HL-60/S4 (cell line): ENCODE measurements around the gene ZNF654.
"Not testable (repeated sequence)": the region's sequence is repeated elsewhere in the genome, so short reads cannot be mapped to it uniquely, and the experiment has no call there.

Source experiments
- in situ Hi-C: fragments of 300-500 bp; cut with MboI; formaldehyde crosslinking; loops from 2 replicates; pipeline ENCODE4 v1.14.3; 2022; ENCODE audit warnings: low sequenced_read_pairs

The ZNF654 gene

DNA sequence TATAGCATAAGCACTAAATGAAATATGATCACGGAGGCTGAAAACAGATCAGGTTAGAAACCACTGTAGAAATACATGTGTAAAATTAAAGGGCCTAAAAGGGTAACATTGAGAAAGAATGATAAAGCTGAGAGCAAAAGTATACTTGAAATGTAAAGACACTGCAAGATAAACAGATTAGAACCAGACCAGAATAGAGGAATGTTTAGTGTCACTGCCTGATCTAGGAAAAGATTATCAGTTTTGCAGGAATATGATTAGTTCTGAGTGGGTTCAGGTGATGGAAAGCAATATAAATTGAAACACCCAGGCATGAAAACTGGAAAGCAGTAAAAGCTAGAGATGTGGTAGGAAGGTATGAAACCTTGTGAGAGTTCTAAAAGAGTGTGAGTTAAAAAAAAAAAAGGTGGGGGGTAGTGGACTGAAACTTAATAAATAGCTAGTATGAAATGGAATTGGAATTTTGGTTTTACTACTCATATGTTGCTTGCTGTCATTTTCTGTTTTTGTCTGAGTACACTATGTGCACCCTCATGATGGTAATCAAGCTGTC is 74.7 kb downstream of the ZNF654 start:
- in situ Hi-C loops: no loop called here

DNA sequence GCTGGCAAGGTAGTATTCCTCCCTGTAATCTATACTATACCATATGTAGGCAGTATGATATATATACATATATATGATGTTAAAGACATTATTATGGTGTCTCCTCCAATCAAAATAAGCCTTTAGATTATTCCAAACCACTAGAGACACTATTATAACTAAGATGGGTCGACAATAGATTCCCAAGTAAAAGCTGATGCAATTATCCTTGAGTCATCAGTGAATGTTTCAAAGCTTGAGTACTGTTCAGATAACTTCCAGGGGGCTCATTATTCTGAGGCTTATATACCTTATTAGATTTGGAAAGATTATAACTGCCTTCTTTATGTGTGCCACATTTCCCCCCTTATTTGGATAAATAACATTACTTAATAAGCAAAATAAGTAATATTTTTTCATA is 78.8 kb downstream of the ZNF654 start:
- in situ Hi-C loops: no loop called here

DNA sequence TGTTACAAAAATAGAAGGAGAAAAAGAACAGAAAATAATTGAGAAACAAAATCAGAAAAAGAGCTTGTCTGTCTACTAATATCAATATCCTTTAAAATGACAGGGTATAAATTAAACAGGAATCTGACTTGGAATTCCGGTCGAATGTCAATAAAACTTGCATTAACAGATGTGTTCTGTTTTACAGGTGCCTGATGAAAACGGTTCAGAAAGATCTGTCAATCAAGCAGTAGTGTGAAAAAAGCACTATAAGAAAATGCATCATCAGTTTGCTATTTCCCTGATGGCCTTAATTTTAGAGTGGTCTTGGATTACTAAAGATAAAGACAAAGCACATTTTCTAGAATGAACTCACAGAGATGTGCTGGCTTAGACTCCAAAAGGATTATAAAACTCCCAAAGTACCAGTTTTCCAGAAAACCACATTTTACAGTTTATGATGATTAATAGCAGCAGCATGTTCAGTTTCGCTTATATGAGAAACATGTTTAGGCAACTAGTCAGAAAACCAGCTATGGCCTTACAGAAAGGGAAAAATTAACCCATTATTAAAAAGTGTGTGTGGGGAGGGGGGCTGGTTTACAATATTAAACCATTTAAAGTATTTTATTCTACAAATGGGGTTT is 82.5 kb downstream of the ZNF654 start:
- in situ Hi-C loops: no loop called here

DNA sequence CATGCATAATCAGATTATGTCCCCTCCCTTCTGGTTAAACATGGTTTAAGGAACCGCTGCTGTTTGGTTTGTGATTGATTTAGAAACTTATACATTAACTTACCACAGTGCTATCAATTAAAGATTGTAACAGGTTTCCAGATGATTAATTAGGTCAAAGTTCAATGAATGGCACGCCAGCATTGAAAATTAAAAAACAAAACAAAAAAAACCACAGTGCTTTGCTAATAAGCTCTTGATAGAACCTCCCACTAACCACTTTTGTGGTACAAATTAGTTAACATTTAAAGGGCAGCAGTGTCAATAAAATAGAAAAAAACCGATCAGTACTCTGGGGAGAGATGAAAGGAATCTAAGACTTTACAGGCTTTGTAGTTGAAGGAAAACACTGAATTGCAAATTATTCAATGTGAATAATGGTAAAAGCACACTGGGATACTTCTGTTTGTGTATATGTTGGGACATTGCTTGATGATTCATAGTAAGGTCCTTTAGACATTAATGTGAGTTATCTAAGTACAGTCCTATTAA is 83.1 kb downstream of the ZNF654 start:
- in situ Hi-C loops: no loop called here

DNA sequence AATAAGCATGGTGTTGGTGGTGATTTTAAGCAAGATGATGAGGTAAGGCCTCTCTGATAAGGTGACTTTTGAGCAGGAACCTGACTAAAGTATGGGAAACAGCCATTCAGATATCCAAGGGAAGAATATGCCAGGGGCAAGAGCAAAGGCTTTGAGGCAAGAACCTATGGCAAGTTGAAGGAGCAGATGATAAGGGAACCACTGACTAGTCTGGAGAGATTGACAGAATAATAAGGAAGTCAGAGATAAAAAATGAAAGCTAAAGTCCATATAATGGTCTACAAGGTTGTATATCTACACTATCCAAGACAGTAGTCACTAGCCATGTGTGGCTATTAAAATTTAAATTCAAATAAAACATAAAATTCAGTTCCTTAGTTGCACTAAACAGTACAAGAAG is 88.2 kb downstream of the ZNF654 start:
- in situ Hi-C loops: no loop called here

DNA sequence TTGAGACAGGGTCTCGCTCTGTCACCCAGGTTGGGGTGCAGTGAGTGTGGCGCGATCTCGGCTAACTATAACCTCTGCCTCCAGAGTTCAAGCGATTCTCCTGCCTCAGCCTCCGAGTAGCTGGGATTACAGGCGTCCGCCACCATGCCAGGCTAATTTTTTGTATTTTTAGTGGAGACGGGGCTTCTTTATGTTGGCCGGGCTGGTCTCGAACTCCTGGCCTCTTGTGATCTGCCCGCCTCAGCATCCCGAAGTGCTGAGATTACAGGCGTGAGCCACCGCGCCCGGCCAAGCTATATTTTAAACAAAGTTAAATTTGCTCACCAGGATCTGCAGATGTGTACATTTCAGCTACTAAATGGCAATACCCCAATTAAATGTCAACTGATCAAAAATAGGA is 89.6 kb downstream of the ZNF654 start:
- in situ Hi-C loops: no loop called here

DNA sequence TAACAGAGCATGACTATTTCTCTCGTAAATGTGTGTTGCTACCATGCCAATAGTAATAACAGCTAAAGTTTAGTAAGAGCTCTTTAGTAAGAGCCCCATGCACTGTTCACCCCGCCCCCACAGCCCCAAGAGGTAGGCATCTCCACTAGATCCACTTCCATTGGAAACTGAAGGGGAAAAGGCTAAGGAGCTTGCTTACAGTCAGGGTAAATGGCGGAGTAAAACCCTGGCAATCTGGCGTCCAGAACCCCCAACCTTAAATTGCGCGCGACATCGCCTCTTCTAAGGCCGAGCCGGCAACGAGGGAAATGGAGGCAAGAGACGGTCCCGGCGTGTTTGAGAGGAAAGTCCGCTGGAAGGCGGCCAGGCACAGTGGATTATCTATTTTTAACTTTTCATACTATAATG is 90.0 kb downstream of the ZNF654 start:
- in situ Hi-C loops: no loop called here

DNA sequence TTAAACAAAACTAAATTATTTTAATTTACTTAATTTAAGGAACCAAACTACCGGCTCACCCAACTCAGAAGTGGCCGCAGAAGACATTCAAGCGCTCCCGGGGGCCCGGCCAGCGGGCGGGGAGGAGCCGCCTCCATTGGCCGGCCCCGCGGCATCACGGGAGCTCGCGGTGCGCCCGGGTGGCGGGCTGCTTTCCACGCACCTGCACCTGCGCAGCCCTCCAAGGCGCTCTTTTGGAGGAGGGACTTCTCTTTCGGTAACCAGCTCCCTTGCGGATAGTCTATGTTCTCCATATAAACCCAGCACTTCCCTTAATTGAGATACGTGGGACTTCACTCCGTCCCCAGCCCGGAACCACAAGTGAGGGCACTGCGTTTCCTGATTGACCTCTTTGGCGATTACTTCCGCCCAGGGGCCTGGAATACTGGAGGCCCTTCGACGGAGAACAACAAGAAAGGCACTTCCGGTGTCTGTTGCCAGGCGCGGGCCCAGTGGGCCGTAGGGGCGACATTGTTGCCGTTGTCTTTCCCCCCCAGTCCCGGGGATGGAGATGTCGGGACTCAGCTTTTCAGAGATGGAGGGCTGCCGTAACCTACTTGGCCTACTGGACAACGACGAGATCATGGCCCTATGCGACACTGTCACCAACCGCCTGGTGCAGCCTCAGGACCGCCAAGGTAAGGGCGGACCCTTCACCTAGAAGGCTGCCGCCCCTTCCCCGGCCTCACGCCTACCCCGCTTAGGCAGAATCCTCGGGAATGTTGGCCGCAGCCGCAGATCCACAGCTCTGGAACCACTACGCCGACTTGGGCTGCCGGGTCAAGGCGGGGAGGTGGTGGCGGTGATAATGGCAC is 90.7 kb downstream of the ZNF654 start, which contains the start of gene C3orf38:
Gene C3orf38, plus strand, starts transcription at position 451 of the 854 bp plus-strand sequence. Its CDS starts 94 bp downstream, at position 545.
- in situ Hi-C loops: no loop called here

DNA sequence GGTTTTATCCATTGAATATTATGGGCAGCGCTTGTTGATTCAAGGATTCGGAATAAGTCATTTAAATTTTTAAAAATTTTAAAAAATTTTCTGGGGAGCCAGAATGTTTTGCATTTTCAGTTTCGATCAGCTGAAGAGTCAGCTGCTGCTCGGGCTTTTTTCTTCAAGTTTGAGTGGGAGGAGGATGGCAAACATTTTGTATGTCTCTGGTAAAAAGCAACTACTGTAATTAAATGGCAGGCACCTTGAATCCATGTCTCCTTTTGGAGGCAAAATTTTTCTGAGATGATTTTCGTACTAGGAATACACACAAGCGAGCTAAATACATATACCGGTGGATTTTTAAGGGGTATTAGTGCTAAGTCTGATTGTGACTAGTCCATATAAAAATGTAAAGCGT is 91.3 kb downstream of the ZNF654 start:
- in situ Hi-C loops: no loop called here

DNA sequence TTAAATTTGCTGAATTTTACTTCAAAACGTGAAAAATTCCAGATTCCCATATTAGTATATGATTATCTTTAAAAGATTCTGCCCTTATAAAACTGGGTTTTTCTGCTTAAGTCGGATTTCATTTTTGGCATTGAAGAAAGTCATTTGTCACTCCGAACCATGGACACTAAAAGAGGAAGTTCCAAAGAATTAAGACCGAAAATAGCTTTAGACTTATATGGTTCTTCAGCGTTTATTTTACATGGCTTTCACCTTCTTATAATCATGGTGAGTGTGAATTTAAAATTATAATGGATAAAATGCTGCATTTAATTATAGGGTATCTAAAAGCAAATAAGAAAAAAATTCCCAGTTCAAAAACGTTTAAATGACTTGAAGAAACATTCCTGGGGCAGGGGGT is 91.8 kb downstream of the ZNF654 start:
- in situ Hi-C loops: no loop called here

DNA sequence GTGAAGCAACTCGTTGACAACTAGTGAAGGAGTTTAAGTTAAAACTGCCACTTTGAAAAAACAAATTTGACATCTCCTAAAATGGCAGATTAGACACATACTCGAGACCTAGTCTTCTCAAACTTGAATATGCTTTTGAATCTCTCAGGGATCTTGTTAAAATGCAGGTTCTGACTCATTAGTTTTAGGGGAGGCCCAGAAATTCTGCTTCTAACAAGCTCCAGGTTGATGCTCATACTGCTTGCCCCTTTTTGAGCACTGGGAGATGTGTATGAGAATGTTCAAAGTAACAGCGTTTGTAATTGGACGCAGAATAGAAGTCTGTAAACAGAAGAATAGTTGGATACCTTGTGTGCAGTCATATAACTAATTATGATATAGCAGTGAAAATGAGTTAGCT is 92.3 kb downstream of the ZNF654 start:
- in situ Hi-C loops: no loop called here

DNA sequence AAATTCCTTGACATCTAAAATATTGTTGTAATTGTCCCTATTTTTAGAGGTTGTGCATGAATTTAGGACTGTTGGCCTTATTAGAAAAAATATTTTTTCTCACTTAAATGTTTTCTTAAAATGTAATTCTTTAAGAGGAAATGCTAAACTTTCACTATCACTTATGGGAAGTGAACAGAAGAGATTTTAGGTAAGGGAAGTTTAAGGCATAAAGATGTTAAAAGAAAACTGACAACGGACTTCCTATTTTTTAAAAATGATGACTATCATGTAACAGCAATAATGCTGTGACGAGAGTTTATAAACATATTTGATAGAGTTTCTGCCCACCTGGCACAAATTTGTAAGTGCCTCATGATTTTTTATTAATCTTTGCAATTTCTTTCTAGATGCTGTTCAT is 93.8 kb downstream of the ZNF654 start:
- in situ Hi-C loops: no loop called here

DNA sequence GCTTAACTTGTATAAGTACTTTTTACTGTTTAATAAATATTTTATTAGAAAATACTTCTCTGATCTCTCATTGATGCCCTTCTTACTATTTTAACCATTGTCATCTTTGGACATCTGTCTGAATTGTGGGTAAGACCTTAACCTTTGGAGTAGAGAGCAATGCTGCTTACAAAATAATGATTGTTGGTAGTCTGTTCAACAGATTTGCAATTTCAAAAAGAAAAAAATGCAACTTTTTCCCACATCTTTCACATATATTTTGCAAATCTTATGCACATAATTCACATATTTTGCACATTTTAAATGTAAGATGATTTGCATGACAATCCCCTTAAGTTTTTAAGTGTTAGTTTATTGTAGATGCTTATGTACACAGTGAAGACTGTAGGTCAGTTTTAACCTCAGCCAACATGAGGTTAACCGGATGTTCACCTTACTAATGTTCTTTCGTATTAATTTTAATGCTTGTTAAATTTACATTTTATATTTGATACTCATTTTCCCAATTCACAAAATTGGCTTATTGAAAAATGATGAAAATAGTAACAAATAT is 107.4 kb downstream of the ZNF654 start:
- in situ Hi-C loops: no loop called here

DNA sequence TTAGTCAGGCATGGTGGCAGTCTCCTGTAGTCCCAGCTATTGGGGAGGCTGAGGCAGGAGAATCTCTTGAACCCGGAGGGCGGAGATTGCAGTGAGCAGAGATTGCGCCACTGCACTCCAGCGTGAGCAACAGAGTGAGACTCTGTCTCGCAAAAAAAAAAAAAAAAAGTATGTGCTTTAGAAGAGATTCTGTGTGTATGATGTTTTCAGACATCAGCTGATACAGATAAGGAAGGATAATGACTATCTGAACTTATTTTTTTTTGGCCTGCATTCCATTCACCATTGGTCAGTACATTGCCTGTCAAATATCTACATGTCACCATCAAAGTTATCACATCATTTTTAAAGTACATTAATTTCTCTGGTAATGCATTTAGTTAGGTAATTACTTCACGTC is 108.1 kb downstream of the ZNF654 start:
- in situ Hi-C loops: no loop called here

DNA sequence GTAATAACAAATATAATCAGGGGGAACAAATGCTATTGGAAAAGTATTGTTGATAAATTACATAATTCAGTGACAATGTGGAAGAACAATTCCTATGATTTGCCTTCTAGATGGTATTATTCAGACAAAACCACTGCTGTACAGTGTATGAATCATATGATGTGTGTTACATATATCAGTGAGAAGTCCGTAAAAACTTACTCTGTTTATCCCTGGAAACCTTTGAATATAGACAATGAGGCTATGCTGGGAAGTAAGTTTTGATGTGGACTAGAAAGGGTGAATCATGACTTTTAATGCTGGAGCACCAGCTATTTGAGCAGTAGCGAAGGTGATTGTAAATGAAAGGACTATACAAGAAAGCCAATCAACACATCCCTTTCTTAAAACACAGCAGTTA is 108.6 kb downstream of the ZNF654 start:
- in situ Hi-C loops: no loop called here

DNA sequence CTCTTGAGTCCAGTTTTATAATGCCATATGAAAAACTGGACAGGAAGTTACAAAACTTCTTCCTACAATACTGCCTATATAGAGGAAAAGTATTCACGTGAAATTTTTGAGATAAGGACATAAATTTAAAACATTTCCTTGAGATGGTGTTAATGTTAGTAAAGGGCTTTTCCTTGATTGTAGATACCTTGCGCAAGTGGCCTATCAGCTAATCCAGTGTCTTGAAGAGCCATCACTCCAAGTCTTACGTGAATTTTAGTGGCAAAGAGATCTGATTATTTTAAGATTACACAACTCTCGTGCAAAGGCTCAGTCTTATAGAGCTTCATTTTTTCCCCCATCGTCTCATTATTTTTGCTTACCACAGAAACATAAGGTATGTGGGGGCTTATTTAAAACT is 109.1 kb downstream of the ZNF654 start:
- in situ Hi-C loops: no loop called here

DNA sequence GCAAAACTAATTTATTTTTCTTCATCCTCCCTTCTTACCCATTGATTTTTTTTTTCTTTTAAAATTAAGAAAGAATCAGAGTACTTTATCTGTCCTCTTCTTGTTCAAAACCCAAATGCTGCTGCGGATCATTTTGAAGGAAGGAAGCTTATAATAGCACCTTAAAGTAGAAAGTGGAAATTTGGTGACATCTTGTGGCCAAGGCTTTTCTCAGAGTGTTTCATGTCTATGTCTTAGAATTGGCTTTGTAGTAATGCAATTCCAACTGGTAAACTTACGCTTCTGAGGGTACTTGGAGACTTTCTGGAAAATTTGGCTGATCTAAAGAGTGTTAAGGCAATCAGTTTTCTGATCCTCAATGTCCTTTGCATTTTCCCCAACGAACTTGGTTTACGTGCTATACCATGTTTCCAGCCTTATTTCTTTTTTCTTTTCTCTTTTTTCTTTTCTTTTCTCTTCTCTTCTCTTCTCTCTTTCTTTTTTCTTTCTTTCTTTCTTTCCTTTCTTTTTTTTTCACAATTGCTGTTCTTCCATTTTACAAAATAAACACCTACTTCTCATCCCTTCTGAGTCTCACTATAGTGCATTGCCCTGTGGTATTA is 121.4 kb downstream of the ZNF654 start:
- in situ Hi-C loops: no loop called here

DNA sequence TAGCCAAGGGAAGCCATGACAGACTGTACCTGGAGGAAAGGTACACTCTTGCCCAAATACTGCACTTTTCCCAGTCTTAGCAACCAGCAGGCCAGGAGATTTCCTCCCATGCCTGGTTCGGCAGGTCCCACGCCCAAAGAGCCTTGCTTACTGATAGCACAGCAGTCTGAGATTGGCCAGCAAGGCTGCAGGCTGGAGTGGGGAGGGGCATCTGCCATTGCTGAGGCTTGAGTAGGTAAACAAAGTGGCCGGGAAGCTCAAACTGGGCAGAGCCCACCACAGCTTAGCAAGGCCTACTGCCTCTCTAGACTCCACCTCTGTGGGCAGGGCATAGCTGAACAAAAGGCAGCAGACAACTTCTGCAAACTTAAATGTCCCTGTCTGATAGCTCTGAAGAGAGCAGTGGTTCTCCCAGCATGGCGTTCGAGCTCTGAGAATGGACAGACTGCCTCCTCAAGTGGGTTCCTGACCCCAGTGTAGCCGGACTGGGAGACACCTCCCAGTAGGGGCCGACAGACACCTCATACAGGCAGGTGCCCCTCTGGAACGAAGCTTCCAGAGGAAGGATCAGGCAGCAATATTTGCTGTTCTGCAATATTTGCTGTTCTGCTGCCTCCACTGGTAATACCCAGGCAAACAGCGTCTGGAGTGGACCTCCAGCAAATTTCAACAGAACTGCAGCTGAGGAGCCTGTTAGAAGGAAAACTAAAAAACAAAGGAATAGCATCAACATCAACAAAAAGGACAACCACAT is 123.3 kb downstream of the ZNF654 start:
- in situ Hi-C loops: not testable (repeated sequence)

DNA sequence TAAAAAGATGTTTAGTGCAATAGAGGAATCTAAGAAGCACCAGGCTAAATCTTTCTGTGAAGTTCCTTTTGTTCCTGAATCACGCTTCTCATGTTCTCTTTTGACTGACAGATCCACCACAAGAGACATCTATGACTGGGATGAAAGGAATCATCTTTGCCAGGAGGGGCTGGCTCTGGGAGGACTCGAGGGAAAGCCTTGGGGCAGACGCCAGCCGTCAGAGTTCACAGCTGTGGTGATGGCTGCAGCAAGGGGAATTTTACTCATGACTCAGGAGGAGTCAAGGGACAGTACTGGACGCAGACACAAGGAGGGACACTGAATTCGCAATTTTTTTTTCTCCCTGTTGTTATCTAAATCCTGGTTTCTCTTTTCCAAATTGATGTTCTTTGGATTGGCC is 129.4 kb downstream of the ZNF654 start:
- in situ Hi-C loops: no loop called here

DNA sequence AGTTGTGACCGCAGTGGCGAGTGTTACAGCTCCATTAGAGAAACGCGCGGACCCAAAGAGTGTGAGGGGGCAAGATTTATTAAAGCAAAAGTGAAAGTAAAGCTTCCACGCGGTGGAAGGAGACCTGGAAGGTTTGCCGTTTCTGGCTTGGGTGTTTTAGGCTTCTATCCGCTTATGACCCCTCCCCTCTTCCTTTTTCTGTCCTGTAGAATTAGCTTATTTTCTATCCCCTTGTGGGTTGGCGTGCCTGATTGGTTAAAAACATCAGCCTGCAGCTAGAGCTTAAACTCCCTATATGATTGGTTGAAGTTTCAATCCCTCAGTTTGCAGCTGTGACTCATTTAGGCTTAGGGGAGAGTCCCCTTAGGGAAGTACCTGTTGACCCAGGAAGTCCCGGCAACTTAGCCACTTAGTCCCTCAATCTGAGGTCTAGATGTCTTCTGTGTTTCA is 130.3 kb downstream of the ZNF654 start:
- in situ Hi-C loops: no loop called here
